IPS-NIHi11 (cell line): Measurements from ENCODE around the gene CCND1.
"Not testable (repeated sequence)": the region's sequence is repeated elsewhere in the genome, so short reads cannot be mapped to it uniquely, and the experiment has no call there.

ENCODE experiments used
- DNase-seq: peaks from one replicate; pipeline ENCODE4 v3.0.0; 2012; ENCODE audit warnings: mixed read lengths, low spot score

The CCND1 gene

GRCh38 chr11:69618237-69618636 lies 22.7 kb upstream of the CCND1 start:
- no peak for DNase-seq

DNA sequence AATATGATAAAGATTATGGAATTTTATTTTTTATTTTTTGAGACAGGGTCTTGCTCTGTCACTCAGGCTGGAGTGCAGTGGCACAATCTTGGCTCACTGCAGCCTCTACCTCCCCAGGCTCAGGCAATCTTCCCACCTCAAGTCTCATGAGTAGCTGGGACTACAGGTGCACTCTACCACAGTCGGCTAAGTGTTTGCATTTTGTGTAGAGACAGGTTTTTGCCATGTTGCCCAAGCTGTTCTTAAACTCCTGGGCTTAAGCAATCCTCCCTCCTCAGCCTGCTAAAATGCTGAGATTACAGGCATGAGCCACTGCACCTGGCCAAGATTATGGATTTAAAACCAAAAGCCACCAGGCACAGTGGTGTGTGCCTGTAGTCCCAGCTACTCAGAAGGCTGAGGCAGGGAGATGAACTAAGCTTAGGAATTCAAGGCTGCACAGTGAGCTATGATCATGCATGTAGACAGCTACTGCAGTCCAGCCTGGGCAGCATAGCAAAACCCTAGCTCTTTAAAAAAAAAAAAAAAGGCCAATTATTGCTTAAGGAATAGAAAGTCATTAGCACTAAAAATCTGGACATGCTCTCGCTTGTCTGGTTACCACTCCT lies 20.2 kb upstream of the CCND1 start:
- DNase-seq: no peak

- not testable (repeated sequence) for DNase-seq
Measured at GRCh38 chr11:69622097-69622681, 18.8 kb upstream of the CCND1 start.

DNA sequence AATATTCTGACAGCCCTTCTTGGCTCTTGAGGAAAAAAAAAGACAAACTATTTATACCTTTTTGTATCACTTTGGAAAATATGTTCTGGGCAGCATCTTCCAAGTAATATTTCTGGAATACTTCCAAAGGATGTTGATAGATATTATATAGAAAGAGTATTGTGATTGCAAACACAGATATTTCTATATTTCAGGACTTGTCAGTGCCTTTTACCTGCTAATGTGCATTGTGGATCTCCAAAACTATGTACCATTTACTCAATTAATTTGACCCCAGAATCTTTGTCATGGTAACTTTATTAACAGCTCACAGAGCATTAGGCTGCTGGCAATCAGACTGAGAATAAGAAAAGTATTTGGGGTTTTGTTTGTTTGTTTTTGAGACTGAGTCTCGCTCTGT lies 16.7 kb upstream of the CCND1 start:
- no peak for DNase-seq

- no peak for DNase-seq
Measured at GRCh38 chr11:69625476-69625875, 15.5 kb upstream of the CCND1 start.

DNA sequence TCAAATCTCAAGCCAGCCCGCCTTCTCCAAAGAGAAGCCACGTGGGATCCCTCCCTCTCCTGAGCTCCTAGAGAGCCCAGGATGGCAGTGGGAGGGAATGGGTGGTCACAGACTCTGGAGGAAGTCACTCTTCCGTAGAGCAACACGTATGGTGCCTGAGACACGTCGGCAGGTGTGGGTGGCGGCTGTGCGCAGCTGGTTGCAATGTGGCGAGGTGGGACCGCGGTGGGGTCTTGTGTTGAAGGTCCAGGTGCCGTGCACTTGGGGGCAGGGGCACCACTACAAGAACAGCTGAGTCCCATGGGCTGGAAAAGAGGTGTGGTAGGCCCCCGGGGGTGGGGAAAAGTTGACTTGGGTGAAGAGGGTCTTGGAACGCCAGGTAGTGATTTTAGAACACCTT lies 13.4 kb upstream of the CCND1 start:
- DNase-seq: no peak

DNA sequence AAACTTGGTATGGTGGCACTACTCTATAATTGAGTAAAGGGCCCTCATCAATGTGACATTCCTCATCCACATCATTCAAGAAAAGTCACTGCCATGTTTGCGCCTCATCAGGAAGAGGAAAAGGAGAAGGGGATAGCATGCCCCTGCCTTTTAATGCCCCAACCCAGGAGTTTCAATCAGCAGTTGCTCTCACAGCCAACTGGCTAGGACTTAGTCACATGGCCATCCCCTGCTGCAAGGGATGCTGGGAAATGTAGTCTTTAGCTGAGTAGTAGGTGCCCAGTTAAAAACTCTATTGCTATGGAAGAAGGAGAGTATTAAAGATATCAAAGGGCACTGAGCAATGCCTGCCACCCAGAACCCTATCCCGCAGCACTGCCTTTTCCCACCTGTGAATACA lies 10.9 kb upstream of the CCND1 start:
- no peak for DNase-seq

- DNase-seq: no peak
Measured at GRCh38 chr11:69630424-69630823, 10.5 kb upstream of the CCND1 start.

GRCh38 chr11:69632900-69633299 lies 8.1 kb upstream of the CCND1 start:
- no peak for DNase-seq

DNA sequence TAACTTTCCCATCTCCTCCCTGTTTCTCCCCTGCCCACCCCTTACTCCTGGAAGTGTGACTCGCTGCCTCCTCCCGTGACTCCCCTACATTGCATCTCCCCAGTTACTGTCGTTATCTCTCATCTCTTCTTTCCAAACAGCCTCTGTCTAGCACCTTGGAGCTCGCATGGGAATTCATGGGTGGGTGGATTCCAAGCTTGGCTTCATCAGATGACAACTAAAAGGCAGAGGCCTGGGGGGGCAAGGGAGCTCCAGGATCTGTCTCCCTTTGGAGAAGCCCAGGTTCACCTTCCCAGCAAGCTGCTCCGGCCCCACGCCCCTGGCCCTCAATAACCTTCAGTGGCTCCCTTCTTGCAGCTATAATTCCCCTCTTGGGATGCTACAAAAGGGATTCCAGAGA lies 6.9 kb upstream of the CCND1 start:
- DNase-seq: no peak

DNA sequence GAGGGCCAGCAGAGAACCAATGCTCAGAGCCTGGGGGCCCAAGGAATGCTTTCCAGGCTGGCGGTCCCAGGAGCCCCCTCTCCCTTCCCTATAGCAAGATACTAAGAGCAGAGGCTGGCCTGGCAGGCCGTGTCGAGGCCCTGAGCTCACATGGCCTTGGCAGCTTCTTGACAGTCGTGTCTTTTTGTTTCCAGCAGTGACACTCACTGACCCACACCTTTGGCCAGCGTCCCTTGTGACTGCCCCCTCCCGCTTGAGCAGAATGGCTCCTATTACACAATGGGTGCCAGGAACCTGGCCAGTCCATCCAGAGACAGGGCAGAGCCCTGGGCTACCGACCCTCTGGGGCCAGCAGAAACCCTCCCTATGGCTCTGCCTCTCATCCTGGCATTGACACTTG lies 6.4 kb upstream of the CCND1 start:
- DNase-seq: no peak

DNA sequence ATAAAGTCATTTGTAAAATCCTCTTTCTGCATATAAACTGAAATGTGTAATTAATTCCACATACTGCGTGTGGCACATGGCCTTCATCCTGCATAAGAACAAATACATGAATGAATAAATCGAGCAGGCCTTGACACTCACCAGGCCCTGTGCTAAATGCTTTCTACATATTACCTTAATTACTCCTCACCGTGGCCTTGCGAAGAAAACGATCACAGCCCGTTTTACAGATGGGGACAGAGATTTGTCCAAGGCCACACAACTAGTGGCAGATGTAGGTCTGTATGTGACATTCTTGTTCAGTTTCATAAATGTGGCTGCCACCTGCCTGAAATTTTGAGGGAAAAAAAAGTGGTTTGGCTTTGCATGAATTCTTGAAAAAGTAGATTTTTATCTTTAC lies 5.8 kb upstream of the CCND1 start:
- DNase-seq: no peak

DNA sequence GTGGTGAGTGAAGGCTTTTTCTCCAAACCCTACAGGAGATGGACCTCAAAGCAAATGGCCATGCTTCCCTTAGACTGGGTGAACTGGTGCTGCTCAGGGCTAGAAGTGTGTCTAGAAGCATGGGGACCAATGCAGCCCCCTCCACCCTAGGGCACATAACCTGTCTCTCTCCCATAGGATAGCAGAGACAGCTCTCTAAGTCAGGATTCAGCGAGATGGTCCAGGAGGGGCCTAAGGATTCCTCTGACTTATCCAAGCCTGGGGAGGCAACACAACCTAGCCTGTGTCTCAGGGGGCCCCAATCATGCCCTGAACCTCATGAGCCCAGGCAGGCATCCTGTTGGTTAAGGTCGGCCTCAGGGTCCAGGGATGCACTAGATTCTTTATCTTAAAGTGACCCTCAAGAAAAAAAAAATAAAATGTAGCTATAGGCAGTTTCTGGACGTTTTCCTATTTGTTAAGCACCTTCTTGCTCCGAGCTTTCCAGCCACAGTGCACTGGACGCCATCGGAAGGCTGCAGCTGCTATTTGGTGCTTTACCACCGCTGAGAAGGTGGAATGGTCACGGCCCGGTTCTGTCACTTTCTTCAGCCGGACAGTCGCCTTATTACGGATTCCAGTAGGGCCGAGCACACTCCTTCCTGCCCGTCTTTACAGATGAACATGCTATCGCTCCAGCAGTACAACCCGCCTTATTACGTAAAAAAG lies 5.0 kb upstream of the CCND1 start:
- DNase-seq: no peak

GRCh38 chr11:69636512-69637197 lies 4.3 kb upstream of the CCND1 start:
- peak; percentile 73 for DNase-seq

- no peak for DNase-seq
Measured at GRCh38 chr11:69637198-69637940, 3.6 kb upstream of the CCND1 start.

DNA sequence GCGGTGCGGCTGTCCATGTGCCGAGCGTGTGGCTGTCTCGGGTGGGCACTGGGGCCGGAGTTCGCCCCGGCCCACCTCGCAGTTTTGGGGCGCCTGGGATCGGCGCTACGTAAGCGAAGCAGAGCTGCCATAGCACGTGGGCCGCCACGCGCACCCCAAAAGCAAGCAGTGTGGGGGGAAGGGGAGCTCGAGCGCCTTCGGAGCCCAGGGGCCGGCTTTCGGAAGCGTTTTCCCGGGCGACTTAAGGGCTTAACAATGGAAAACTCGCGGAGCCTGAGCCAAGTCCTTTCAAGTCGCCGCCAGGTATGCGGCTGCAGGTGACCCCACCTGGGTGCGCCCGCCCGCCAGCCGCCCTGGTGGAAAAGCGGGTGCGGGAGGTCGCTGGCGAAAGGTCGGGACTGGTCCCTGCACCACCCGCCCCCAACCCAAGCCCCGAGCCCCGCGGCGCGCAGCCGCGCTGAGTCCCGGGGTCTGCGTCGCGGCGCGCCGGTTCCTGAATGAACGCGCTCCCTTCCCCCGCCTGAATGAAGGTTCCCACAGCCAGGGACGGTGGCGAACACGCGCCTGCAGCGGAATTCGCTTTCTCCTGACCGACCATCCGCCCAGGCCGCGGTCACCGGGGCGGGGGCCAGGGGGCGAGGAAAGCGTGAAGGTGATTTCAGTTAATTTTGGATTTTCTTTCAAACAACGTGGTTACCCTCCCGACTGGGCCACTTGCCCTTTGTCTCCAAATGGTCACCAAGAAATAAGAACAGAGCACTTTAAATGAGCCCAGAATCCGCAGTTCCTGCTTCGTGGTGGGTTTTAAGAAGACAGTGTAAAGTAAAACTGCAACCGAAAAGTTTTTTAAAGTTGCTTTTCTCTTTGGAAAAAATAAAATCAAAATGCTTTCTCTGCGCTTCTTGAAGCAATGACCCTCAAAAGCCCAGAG lies 2.8 kb upstream of the CCND1 start:
- DNase-seq: peak; percentile 76

DNA sequence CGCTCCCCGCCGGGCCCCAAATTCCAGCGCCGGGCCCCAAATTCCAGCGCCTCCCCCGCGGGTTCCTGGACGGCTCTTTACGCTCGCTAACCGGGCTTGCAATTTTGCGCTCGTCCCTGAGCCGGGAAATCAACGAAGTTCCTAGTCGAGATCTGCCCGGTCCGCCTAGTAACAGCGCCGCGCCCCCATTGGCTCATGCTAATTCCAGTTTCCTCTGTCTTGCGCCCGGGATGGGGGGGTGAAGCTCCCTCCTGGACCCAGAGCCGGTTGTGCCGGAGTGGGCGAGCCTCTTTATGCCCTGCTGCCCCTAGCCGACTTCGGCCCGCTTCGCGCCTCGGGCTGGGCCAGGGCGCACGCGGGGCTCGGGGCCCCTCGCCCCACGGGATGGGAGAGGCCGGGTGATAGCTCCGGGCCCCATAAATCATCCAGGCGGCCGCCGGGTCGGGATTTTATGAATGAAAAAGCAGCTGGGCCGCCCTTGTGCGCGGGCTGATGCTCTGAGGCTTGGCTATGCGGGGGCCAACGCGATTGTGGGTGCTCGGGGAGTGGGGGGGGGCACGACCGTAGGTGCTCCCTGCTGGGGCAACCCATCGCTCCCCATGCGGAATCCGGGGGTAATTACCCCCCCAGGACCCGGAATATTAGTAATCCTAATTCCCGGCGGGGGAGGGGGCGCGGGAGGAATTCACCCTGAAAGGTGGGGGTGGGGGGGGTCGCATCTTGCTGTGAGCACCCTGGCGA lies 1.8 kb upstream of the CCND1 start:
- DNase-seq: peak; percentile 84

GRCh38 chr11:69639831-69640230 lies 1.1 kb upstream of the CCND1 start:
- no peak for DNase-seq

GRCh38 chr11:69640260-69640994 lies 529 bp upstream of the CCND1 start:
- no peak for DNase-seq
